ENCODE results near the gene WDR31.
A peak's percentile ranks its signal among the peaks of the same experiment; 100 is the strongest.

Gene WDR31

GRCh38 chr9:113348437-113348836, 8.4 kb upstream of the WDR31 start:
- H3K27me3 ChIP-seq = peaks cover 11 to 25% (median 19%) of the 10 kb centered on the region in 11 experiments; a peak in 21 of 22 replicates
- TF ChIP-seq Cebpa-rat (IDR thresholded peaks at IDR 0.05) = no peak
- H4K20me1 ChIP-seq = no peaks in the 10 kb centered on the region
- no peak overlapping the region for H3K4me3 ChIP-seq
- H3K9me3 ChIP-seq (replicated peaks in 1 of 11) = no peaks in the 10 kb centered on the region
- peaks cover 31 to 43% (median 34%) of the 10 kb centered on the region in 10 experiments for H3K4me1 ChIP-seq
- H3K9ac ChIP-seq = no peak overlapping the region
- H3K36me3 ChIP-seq = no peaks in the 10 kb centered on the region
- H3K27ac ChIP-seq = no peak overlapping the region
- H3K4me2 ChIP-seq = no peak overlapping the region

- H3K9me3 ChIP-seq (replicated peaks in 1 of 11) = no peaks in the 10 kb centered on the region
- H3K4me1 ChIP-seq = peaks cover 20 to 27% (median 25%) of the 10 kb centered on the region in 10 experiments
- no peak overlapping the region for H3K4me2 ChIP-seq
- no peak overlapping the region for H3K27ac ChIP-seq
- no peaks in the 10 kb centered on the region for H3K36me3 ChIP-seq
- no peak overlapping the region for H3K9ac ChIP-seq
- no peaks in the 10 kb centered on the region for H4K20me1 ChIP-seq
- peaks cover 11 to 25% (median 19%) of the 10 kb centered on the region in 11 experiments; a peak in 21 of 22 replicates for H3K27me3 ChIP-seq
- TF ChIP-seq Cebpa-rat (IDR thresholded peaks at IDR 0.05) = no peak
- no peak overlapping the region for H3K4me3 ChIP-seq
Measured at GRCh38 chr9:113345671-113346070, 5.6 kb upstream of the WDR31 start.

- no peaks in the 10 kb centered on the region for H3K36me3 ChIP-seq
- TF ChIP-seq Cebpa-rat (IDR thresholded peaks at IDR 0.05) = no peak
- peaks cover 10 to 21% (median 15%) of the 10 kb centered on the region in 11 experiments; a peak in 21 of 22 replicates for H3K27me3 ChIP-seq
- H3K9me3 ChIP-seq (replicated peaks in 1 of 11) = no peaks in the 10 kb centered on the region
- H3K9ac ChIP-seq = no peak overlapping the region
- peaks cover 19 to 25% (median 22%) of the 10 kb centered on the region in 10 experiments for H3K4me1 ChIP-seq
- H4K20me1 ChIP-seq = no peaks in the 10 kb centered on the region
- no peak overlapping the region for H3K4me2 ChIP-seq
- H3K4me3 ChIP-seq = no peak overlapping the region
- H3K27ac ChIP-seq = no peak overlapping the region
Measured at GRCh38 chr9:113345190-113345589, 5.1 kb upstream of the WDR31 start.

GRCh38 chr9:113343732-113344231, 3.7 kb upstream of the WDR31 start:
- Histone ChIP-seq H3K27ac (peak overlapping the region in 2 of 11 experiments; percentile 15 to 64; a peak in 2 of 22 replicates), H3K4me1 (peaks cover 20 to 25% (median 24%) of the 10 kb centered on the region in 10 experiments), H4K20me1 (no peaks in the 10 kb centered on the region), H3K9ac (peak overlapping the region in 5 of 11 experiments; percentile 11 to 66 (median 42); a peak in 5 of 22 replicates), H3K4me2 (peak overlapping the region in 10 of 11 experiments; percentile 11 to 66 (median 40); a peak in 16 of 22 replicates), H3K4me3 (no peak overlapping the region), H3K27me3 (peaks cover 0 to 7% (median 1%) of the 10 kb centered on the region in 11 experiments; a peak in 15 of 22 replicates), H3K36me3 (no peaks in the 10 kb centered on the region), H3K9me3 (replicated peaks in 1 of 11) (no peaks in the 10 kb centered on the region)
- TF ChIP-seq Cebpa-rat (IDR thresholded peaks at IDR 0.05) = no peak

GRCh38 chr9:113341712-113342410, 1.8 kb upstream of the WDR31 start:
- Histone ChIP-seq H3K4me1 (peaks cover 20 to 26% (median 24%) of the 10 kb centered on the region in 10 experiments), H3K4me2 (no peak overlapping the region), H3K4me3 (no peak overlapping the region), H3K9ac (no peak overlapping the region), H3K9me3 (replicated peaks in 1 of 11) (no peaks in the 10 kb centered on the region), H3K27ac (no peak overlapping the region), H3K27me3 (no peaks in the 10 kb centered on the region), H3K36me3 (no peaks in the 10 kb centered on the region), H4K20me1 (no peaks in the 10 kb centered on the region)
- no peak for TF ChIP-seq Cebpa-rat (IDR thresholded peaks at IDR 0.05)

GRCh38 chr9:113337714-113338113, 2.4 kb downstream of the WDR31 start:
- Histone ChIP-seq H4K20me1 (no peaks in the 10 kb centered on the region), H3K9ac (no peak overlapping the region), H3K27me3 (no peaks in the 10 kb centered on the region), H3K27ac (no peak overlapping the region), H3K9me3 (replicated peaks in 1 of 11) (no peaks in the 10 kb centered on the region), H3K4me1 (peaks cover 8 to 19% (median 14%) of the 10 kb centered on the region in 10 experiments), H3K36me3 (no peaks in the 10 kb centered on the region), H3K4me3 (no peak overlapping the region), H3K4me2 (no peak overlapping the region)
- no peak for TF ChIP-seq Cebpa-rat (IDR thresholded peaks at IDR 0.05)

- H3K4me3 ChIP-seq = no peak overlapping the region
- no peaks in the 10 kb centered on the region for H3K36me3 ChIP-seq
- no peak overlapping the region for H3K27ac ChIP-seq
- no peaks in the 10 kb centered on the region for H3K9me3 ChIP-seq (replicated peaks in 1 of 11)
- TF ChIP-seq Cebpa-rat (IDR thresholded peaks at IDR 0.05) = no peak
- no peak overlapping the region for H3K4me2 ChIP-seq
- H3K4me1 ChIP-seq = 0 out of 20 replicates have a peak, but pooled peaks cover 0 to 5% (median 0%) of the 10 kb centered on the region in 10 experiments
- H3K27me3 ChIP-seq = no peaks in the 10 kb centered on the region
- H4K20me1 ChIP-seq = no peaks in the 10 kb centered on the region
- H3K9ac ChIP-seq = no peak overlapping the region
Measured at GRCh38 chr9:113331780-113332179, 8.3 kb downstream of the WDR31 start.

GRCh38 chr9:113328045-113328782, 11.9 kb downstream of the WDR31 start:
- no peaks in the 10 kb centered on the region for H4K20me1 ChIP-seq
- H3K36me3 ChIP-seq = no peaks in the 10 kb centered on the region
- TF ChIP-seq Cebpa-rat (IDR thresholded peaks at IDR 0.05) = no peak
- H3K4me2 ChIP-seq = no peak overlapping the region
- no peaks in the 10 kb centered on the region for H3K4me1 ChIP-seq
- no peak overlapping the region for H3K27ac ChIP-seq
- no peak overlapping the region for H3K9ac ChIP-seq
- no peaks in the 10 kb centered on the region for H3K27me3 ChIP-seq
- H3K9me3 ChIP-seq (replicated peaks in 1 of 11) = no peaks in the 10 kb centered on the region
- no peak overlapping the region for H3K4me3 ChIP-seq

GRCh38 chr9:113326230-113326629, 13.8 kb downstream of the WDR31 start:
- H3K27me3 ChIP-seq = no peaks in the 10 kb centered on the region
- H3K36me3 ChIP-seq = no peaks in the 10 kb centered on the region
- no peak overlapping the region for H3K4me2 ChIP-seq
- H4K20me1 ChIP-seq = no peaks in the 10 kb centered on the region
- TF ChIP-seq Cebpa-rat (IDR thresholded peaks at IDR 0.05) = no peak
- no peak overlapping the region for H3K4me3 ChIP-seq
- no peak overlapping the region for H3K9ac ChIP-seq
- no peaks in the 10 kb centered on the region for H3K9me3 ChIP-seq (replicated peaks in 1 of 11)
- H3K27ac ChIP-seq = no peak overlapping the region
- H3K4me1 ChIP-seq = no peaks in the 10 kb centered on the region

All from BLaER1 treated with 17β-estradiol and CSF1 and Interleukin-3, amounts not matched to agents 10 nM and 100 nM (cell line).